ENCODE measurements around the gene OR13J1.

GRCh38 chr9:35835766-35836165, 34.4 kb downstream of the OR13J1 start:
- TF ChIP-seq EZH2 (IDR thresholded peaks at IDR 0.05; ENCODE audit: low read depth, unreplicated experiment) (no peak), CTCF (conservative IDR thresholded peaks at IDR 0.05; ENCODE audit: low read depth in 2 of 2) (no peak), POLR2AphosphoS5 (IDR thresholded peaks at IDR 0.05; ENCODE audit: low read depth) (no peak), REST (IDR thresholded peaks at IDR 0.05; ENCODE audit: unreplicated experiment) (no peak), ZNF114 (CRISPR knock-in tag; IDR thresholded peaks at IDR 0.05) (no peak), EZH2phosphoT487 (IDR thresholded peaks at IDR 0.05; ENCODE audit: unreplicated experiment) (no peak), CREB1 (CRISPR knock-in tag; IDR thresholded peaks at IDR 0.05; ENCODE audit: low read depth) (no peak), NANOG (IDR thresholded peaks at IDR 0.05; ENCODE audit: borderline replicate concordance) (no peak), JUNB (IDR thresholded peaks at IDR 0.05; ENCODE audit: unreplicated experiment) (no peak), STAT1 (IDR thresholded peaks at IDR 0.05; ENCODE audit: unreplicated experiment) (no peak)

All from GM23338 (cell line).